Activated naive CD4-positive, alpha-beta T cell treated with anti-CD3 and anti-CD28 coated beads for 36 hours (primary cell): ENCODE data around the gene TRMT112. TPM values are rescaled to one million over a fixed set of nuclear protein-coding genes. Genes with fewer than 3 reads are reported as not detected.

Experiments
- CTCF ChIA-PET: fragments of 350-600 bp; sonication (Branson Sonifier 250); formaldehyde crosslinking; loops from one replicate; lab custom pipeline; 2021; ENCODE audit warnings: antibody characterized with exemption; lab: Charles Lee
- DNase-seq: peaks from one replicate; pipeline ENCODE4 v3.0.0-alpha.2; 2020
- H3K27ac Mint-ChIP-seq: one replicate; pipeline ENCODE4 v1.8.0; 2021; ENCODE audit warnings: mild to moderate bottlenecking, mixed read lengths
- H3K27me3 Mint-ChIP-seq: one replicate; pipeline ENCODE4 v1.8.0; 2021; ENCODE audit warnings: low read depth, mixed read lengths
- H3K36me3 Mint-ChIP-seq: one replicate; pipeline ENCODE4 v1.8.0; 2021; ENCODE audit warnings: low read depth, mixed read lengths
- H3K4me1 Mint-ChIP-seq: one replicate; pipeline ENCODE4 v1.8.0; 2021; ENCODE audit warnings: low read depth, mixed read lengths
- H3K4me3 Mint-ChIP-seq: one replicate; pipeline ENCODE4 v1.8.0; 2021; ENCODE audit warnings: mild to moderate bottlenecking, moderate library complexity, mixed read lengths
- H3K9me3 Mint-ChIP-seq: one replicate; pipeline ENCODE4 v1.8.0; 2021; ENCODE audit warnings: mixed read lengths
- intact Hi-C: fragments of 100-400 bp; cut with micrococcal nuclease; formaldehyde crosslinking; loops from one replicate; pipeline ENCODE4 v1.15.1; 2023
- total RNA-seq, 2 experiments: library from RNA; stranded (reverse); gene quantifications; one replicate each; pipeline ENCODE4 v1.2.3, GENCODE V29; 2021

The TRMT112 gene
- total RNA-seq, 2 experiments from 2014 or later: 241 to 261 TPM

DNA sequence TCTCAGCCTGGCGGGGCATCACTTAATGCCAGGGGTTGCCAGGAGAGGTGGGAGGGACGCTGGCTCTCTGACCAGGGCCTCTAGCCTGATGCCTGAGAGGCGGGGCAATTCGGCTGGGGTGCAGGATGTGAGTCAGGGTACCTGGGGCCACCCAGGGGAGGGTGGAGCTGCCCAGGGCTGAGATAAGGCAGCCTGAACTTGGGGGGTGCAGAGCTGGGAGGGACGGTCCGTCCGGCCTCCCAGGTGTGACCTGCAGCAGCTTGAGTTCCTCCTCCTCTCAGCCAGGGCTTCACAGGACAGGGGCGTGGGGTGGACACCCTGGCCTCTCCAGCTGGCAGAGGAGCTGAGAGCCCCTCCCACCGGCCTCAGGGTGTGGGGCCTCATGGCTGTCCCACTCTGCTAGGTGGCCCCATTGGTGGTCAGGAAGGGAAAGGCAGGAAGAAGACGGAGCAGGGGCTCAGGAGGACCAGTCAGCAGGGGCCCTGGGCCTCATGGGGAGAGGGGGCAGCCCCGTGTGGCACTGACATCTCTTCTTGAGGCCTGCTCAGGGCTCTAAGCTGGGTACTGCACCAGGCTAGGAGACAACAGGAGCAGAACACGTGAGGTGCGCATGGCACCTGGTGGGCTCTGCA is 40.7 kb upstream of the TRMT112 start:
- intact Hi-C loops: loop anchor here (2.0 to 5.0 kb wide), 3 partner anchors 91 to 364 kb away; partner anchors contain the start of genes NRXN2 and STIP1
- Mint-ChIP-seq H3K4me1 (peaks cover 41% of the 10 kb centered on the region), H3K27me3 (no peaks in the 10 kb centered on the region), H3K9me3 (no peaks in the 10 kb centered on the region), H3K4me3 (peak overlapping the region; percentile 45), H3K27ac (no peak overlapping the region), H3K36me3 (peaks cover 9% of the 10 kb centered on the region)
- DNase-seq: peak; percentile 79
- CTCF ChIA-PET: interaction anchor here (0.7 to 7.0 kb wide), 5 partner anchors 15 to 92 kb away, joined by 3 to 61 read pairs (median 3); partner anchors contain the start of genes CCDC88B, PRDX5 and TRMT112

DNA sequence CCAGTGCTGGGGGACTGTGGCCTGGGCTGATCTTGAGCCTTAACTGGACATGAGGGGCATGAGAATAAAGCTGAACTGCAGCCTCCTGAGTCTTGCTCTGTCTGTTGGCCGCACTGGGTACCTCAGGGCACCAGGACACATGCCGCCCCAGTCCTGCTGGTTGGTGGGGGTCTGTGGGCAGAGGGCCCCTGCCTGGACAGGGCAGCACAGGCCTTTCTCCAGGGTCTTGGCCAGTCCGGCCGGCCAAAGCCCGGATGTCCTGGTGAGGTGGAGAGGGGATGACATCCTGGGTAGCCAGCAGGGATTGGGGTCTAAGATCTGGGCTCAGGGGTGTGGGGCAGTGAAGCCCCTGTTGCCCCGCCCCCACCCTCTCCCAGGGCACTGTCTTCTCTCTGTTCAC is 40.1 kb upstream of the TRMT112 start:
- H3K27me3 Mint-ChIP-seq: no peaks in the 10 kb centered on the region
- no peaks in the 10 kb centered on the region for H3K9me3 Mint-ChIP-seq
- peaks cover 41% of the 10 kb centered on the region for H3K4me1 Mint-ChIP-seq
- CTCF ChIA-PET: interaction anchor here (0.9 to 7.0 kb wide), 4 partner anchors 14 to 92 kb away, joined by 3 to 61 read pairs (median 6); partner anchors contain the start of genes CCDC88B, PRDX5 and TRMT112
- no peak overlapping the region for H3K27ac Mint-ChIP-seq
- peaks cover 7% of the 10 kb centered on the region for H3K36me3 Mint-ChIP-seq
- intact Hi-C loops: loop anchor here (5.0 kb wide), 2 partner anchors 170 to 365 kb away; partner anchors contain the start of genes NRXN2 and STIP1
- H3K4me3 Mint-ChIP-seq: no peak overlapping the region
- no peak for DNase-seq

DNA sequence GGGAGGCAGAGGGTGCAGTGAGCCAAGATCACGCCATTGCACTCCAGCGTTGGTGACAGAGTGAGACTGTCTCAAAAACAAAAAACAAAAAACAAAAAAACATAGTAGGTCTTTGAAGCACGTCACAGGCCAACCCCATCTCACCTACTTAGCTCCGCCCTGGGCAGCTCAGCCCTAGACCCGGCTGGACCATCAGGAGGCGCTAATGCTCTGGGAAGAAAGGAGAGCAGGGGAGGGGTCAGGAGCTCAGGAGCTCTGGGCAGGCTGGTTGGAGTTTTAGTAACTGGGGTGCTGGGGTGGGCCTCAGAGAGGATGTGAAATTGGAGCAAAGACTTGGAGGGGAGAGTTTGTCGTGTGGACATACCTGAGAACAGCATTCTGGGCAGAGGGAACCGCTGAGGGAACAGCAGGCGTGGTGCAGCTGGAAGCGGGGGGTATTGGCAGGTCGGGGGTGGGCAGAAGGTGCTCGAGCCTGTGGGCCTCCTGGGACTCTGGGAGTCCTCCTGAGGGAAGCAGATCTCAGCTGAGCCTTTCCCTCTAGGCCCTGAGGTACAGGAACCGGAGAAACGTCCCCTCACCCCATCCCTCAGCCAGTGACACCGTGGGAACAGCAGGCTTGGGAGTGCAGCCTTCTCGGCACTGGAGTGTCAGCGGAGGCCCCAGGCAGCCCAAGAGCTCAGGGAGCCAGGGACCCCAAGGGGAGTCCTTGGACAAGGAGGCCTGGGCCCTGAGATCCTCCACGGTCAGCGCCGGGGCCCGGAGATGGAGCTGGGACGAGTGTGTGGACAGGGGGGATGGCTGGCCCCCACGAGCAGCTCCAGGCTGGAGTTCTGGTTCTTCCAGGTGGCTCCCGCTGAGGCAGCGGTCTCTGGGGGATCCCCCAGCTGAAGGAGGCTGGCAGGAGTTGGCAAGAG is 39.4 kb upstream of the TRMT112 start:
- peaks cover 2% of the 10 kb centered on the region for H3K36me3 Mint-ChIP-seq
- H3K4me1 Mint-ChIP-seq: peaks cover 35% of the 10 kb centered on the region
- intact Hi-C loops: loop anchor here (5.0 kb wide), 2 partner anchors 169 to 366 kb away; partner anchors contain the start of genes NRXN2 and STIP1
- CTCF ChIA-PET: interaction anchor here (0.9 to 7.0 kb wide), 3 partner anchors 9 to 93 kb away, joined by 4 to 61 read pairs (median 6); partner anchors contain the start of gene CCDC88B
- no peaks in the 10 kb centered on the region for H3K27me3 Mint-ChIP-seq
- H3K27ac Mint-ChIP-seq: peak overlapping the region; percentile 46
- H3K9me3 Mint-ChIP-seq: no peaks in the 10 kb centered on the region
- DNase-seq: peak; percentile 68
- no peak overlapping the region for H3K4me3 Mint-ChIP-seq

DNA sequence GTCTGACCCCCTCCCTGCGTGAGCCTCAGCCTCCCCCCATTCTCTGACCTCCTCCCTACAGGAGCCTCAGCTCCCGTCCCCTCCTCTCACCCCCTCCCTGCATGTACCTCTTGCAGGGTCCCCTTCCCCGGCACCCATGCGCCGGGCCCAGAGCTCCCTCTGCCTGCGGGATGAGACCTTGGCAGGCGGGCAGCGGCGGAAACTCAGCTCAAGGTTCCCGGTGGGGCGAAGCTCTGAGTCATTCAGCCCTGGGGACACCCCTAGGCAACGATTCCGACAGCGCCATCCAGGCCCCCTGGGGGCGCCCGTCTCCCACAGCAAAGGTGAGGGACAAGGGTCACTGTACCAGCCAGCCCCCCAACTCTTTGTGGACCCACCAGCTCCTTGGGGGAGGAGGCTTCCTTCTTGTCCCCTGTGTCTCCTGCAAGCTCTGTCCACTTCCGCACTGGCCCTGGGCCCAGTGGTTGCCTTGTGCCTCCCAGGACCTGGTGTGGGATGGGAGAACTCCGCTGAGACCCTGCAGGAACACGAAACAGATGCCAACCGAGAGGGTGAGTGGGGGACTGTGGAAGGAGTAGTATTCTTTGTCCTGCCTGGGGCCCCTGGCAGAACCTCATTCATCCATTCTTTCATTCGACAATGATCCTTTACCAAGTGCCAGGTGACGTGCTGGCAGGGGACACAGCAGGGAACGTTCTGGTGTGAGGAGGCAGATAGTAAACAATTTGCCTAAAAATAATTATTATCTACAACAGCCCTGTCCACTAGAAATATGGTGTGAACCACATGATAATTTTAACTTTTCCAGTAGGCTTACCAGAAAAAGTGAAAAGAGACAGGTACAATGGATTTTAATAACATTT is 38.0 kb upstream of the TRMT112 start:
- Mint-ChIP-seq H3K4me3 (no peak overlapping the region), H3K9me3 (no peaks in the 10 kb centered on the region), H3K4me1 (peaks cover 24% of the 10 kb centered on the region), H3K27me3 (no peaks in the 10 kb centered on the region), H3K36me3 (peaks cover 2% of the 10 kb centered on the region), H3K27ac (peak overlapping the region; percentile 61)
- peak; percentile 74 for DNase-seq
- intact Hi-C loops: loop anchor here (1.0 to 5.0 kb wide), 5 partner anchors 15 to 367 kb away; partner anchors contain the start of genes CCDC88B, NRXN2, PRDX5 and STIP1
- CTCF ChIA-PET: interaction anchor here (0.6 to 7.0 kb wide), 14 partner anchors 7 to 1747 kb away, joined by 3 to 61 read pairs (median 4); partner anchors contain the start of genes CCDC88B, PRDX5 and TRMT112

DNA sequence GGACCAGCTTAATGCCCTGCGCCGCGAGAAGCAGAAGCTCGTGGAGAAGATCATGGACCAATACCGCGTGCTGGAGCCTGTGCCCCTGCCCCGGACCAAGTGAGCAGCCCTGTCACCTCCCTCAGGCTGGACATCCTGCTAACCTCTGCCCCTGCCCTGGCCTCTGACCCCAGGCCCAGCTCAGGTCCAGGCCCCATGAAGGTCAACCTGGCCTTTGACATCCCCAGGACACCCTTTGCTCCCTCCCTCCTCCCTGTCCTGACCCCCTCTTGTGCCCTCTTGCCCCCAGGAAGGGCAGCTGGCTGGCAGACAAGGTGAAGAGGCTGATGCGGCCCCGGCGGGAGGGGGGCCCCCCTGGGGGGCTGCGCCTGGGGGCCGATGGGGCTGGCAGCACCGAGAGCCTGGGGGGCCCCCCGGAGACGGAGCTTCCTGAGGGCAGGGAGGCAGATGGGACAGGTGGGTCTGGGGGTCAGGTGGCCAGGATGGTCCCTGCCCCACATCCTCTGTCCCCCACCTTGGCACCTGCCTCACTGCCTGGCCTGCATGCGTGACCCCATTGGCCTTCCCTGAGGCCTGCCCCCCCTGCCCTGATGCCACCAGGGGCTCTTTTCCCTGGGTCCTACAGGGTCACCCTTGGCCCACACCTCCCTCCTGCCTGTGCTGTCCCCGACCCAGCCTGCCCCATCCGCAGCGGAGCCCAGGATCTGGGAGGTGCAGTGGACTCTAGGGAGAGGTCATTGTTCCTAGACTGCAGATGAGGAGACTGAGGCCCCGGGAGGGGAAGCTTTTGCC is 36.6 kb upstream of the TRMT112 start:
- intact Hi-C loops: no loop called here

DNA sequence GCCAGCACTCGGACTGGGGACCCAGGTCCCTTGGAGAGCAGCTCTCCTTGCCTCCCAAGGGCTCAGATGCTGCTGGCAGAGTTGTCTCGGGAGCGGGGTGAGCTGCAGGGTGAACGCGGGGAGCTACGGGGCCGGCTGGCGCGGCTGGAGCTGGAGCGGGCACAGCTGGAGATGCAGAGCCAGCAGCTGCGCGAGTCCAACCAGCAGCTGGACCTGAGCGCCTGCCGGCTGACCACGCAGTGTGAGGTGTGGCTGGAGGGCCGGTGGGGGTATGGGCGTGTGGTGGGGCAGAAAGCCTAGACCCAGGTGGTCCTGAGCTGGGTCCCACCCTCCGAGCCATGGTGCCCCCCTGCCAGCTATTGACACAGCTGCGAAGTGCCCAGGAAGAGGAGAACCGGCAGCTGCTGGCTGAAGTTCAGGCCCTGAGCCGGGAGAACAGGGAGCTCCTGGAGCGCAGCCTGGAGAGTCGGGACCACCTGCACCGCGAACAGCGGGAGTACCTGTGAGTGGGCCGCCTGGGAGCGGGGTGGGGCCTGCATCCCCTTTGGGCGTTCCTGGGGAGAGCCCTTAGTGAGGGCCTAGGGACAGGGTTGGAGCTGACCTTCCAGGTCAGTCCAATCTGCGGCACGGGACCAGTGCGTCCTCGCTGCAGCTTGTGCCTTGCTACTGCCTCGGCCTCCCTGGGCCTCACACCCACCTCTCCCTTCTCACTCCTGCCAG is 35.8 kb upstream of the TRMT112 start:
- H3K36me3 Mint-ChIP-seq: peaks cover 2% of the 10 kb centered on the region
- no peaks in the 10 kb centered on the region for H3K27me3 Mint-ChIP-seq
- CTCF ChIA-PET: interaction anchor here (1.0 to 7.0 kb wide), 4 partner anchors 10 to 96 kb away, joined by 3 to 61 read pairs (median 7); partner anchors contain the start of genes CCDC88B, PRDX5 and TRMT112
- H3K27ac Mint-ChIP-seq: no peak overlapping the region
- H3K4me1 Mint-ChIP-seq: peaks cover 13% of the 10 kb centered on the region
- no peak for DNase-seq
- intact Hi-C loops: no loop called here
- H3K9me3 Mint-ChIP-seq: no peaks in the 10 kb centered on the region
- H3K4me3 Mint-ChIP-seq: no peak overlapping the region

More for the DNA sequence above, 36.6 kb upstream of the TRMT112 start:
- CTCF ChIA-PET: interaction anchor here (1.0 to 7.0 kb wide), 6 partner anchors 11 to 95 kb away, joined by 3 to 61 read pairs (median 8); partner anchors contain the start of genes CCDC88B, PRDX5 and TRMT112
- no peak overlapping the region for H3K4me3 Mint-ChIP-seq
- H3K36me3 Mint-ChIP-seq: peaks cover 2% of the 10 kb centered on the region
- H3K27me3 Mint-ChIP-seq: no peaks in the 10 kb centered on the region
- no peaks in the 10 kb centered on the region for H3K9me3 Mint-ChIP-seq
- no peak for DNase-seq
- H3K27ac Mint-ChIP-seq: no peak overlapping the region
- H3K4me1 Mint-ChIP-seq: peaks cover 16% of the 10 kb centered on the region

DNA sequence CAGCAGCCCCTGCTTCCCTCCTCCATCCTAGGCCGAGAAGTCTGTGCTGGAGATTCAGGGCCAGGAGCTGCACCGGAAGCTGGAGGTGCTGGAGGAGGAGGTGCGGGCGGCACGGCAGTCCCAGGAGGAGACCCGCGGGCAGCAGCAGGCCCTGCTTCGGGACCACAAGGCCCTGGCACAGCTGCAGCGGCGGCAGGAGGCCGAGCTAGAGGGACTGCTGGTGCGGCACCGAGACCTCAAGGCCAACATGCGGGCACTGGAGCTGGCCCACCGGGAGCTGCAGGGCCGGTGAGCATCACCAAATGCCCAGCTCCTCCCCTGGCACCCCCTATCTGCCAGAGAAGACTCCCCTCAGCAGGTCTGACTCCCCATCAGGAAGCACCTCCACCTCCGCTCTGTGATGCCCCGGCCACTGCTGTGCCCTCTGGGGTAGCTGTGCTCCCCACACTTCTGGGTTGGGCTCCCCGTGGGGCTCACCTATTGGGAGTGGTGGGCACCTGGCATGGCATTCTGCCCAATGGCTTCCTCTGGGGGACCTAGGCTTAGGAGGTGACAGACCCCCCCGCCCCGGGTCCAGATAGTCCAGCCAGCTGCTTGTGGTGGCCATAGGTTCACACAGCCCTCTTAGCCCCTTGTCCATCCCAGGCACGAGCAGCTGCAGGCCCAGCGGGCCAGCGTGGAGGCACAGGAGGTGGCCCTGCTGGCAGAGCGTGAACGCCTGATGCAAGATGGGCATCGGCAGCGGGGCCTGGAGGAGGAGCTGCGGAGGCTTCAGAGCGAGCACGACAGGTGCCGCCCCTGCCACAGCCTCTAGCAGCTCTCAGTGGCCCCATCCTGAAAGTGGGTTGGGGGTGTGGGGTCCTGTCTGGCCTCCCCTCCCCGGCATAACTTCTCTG is 35.0 kb upstream of the TRMT112 start:
- peaks cover 7% of the 10 kb centered on the region for H3K4me1 Mint-ChIP-seq
- H3K9me3 Mint-ChIP-seq: no peaks in the 10 kb centered on the region
- H3K27me3 Mint-ChIP-seq: no peaks in the 10 kb centered on the region
- H3K36me3 Mint-ChIP-seq: peaks cover under 1% of the 10 kb centered on the region
- CTCF ChIA-PET: interaction anchor here (1.0 to 7.0 kb wide), 4 partner anchors 9 to 97 kb away, joined by 3 to 61 read pairs (median 7); partner anchors contain the start of genes CCDC88B, PRDX5 and TRMT112
- no peak overlapping the region for H3K27ac Mint-ChIP-seq
- no peak overlapping the region for H3K4me3 Mint-ChIP-seq
- DNase-seq: no peak
- intact Hi-C loops: no loop called here

DNA sequence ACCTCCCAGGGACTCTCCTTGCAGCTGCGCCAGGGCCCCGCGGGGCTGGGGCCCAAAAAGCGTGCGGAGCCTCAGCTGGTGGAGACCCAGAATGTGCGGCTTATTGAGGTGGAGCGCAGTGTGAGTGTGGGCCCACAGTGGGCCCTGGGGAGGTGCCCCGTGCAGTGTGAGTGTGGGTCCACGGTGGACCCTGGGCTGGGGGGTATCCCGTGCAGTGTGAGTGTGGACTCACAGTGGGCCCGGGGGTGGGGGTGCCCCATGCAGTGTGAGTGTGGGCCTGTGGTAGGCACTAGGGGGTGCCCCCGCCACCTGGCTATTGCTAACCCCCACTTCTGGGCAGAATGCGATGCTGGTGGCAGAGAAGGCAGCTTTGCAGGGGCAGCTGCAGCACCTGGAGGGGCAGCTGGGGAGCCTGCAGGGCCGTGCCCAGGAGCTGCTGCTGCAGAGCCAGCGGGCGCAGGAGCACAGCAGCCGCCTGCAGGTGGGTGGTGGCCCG is 33.8 kb upstream of the TRMT112 start:
- no peak for DNase-seq
- Mint-ChIP-seq H3K4me3 (no peak overlapping the region), H3K27ac (no peak overlapping the region), H3K9me3 (no peaks in the 10 kb centered on the region), H3K36me3 (peaks cover 4% of the 10 kb centered on the region), H3K27me3 (no peaks in the 10 kb centered on the region), H3K4me1 (peaks cover 5% of the 10 kb centered on the region)
- CTCF ChIA-PET: no interaction called here
- intact Hi-C loops: no loop called here

DNA sequence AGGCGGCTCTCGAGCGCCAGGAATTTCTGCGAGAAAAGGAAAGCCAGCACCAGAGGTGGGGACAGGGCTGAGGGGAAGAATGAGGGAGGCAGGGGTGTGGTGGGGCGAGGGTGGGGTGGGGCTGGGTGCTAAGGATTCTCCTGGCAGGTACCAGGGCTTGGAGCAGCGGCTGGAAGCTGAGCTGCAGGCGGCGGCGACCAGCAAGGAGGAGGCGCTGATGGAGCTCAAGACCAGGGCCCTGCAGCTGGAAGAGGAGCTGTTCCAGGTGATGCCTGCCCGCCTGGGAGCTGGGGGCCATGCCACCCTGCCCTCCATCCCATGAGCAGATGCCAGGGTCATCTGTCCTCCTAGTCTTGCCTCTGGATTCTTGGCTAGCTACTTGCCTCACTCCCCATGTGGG is 32.0 kb upstream of the TRMT112 start:
- H3K4me1 Mint-ChIP-seq: peaks cover 3% of the 10 kb centered on the region
- H3K4me3 Mint-ChIP-seq: no peak overlapping the region
- no peak overlapping the region for H3K27ac Mint-ChIP-seq
- intact Hi-C loops: no loop called here
- CTCF ChIA-PET: interaction anchor here (0.8 to 0.9 kb wide), 2 partner anchors 10 to 32 kb away, joined by 4 to 5 read pairs; partner anchors contain the start of gene TRMT112
- no peaks in the 10 kb centered on the region for H3K27me3 Mint-ChIP-seq
- no peaks in the 10 kb centered on the region for H3K9me3 Mint-ChIP-seq
- DNase-seq: no peak
- peaks cover 10% of the 10 kb centered on the region for H3K36me3 Mint-ChIP-seq
